HepG2 (cell line): ENCODE data around the gene ZNF213. TPM values are rescaled to one million over a fixed set of nuclear protein-coding genes. Genes with fewer than 3 reads are reported as not detected.

Experiments
- GATAD2A ChIP-seq: IDR thresholded peaks from 2 replicates; pipeline ENCODE4 v1.6.1; 2016
- HDAC6 ChIP-seq: fragments of 200-600 bp; sonication (generic); IDR thresholded peaks from 2 replicates; pipeline ENCODE4 v1.7.0; 2017; ENCODE audit warnings: mild to moderate bottlenecking, antibody characterized with exemption, low read length, low read depth
- HNF4A ChIP-seq: sonication (generic); formaldehyde crosslinking; IDR thresholded peaks from 2 replicates; pipeline ENCODE4 v1.4.0; 2020; ENCODE audit warnings: missing genetic modification reagents
- HOXD1 ChIP-seq: sonication (generic); formaldehyde crosslinking; IDR thresholded peaks from 2 replicates; pipeline ENCODE4 v1.5.0; 2020; ENCODE audit warnings: missing genetic modification reagents
- MIER3 ChIP-seq: IDR thresholded peaks from 2 replicates; pipeline ENCODE4 v1.6.1; 2016; ENCODE audit warnings: missing compliant biosample characterization, borderline replicate concordance
- NKX3-1 ChIP-seq: sonication (generic); formaldehyde crosslinking; IDR thresholded peaks from 2 replicates; pipeline ENCODE4 v1.5.0; 2020; ENCODE audit warnings: missing genetic modification reagents
- NR2F1 ChIP-seq, 2 experiments: fragments of 450-650 bp in 1 of 2; formaldehyde crosslinking in 1 of 2; IDR thresholded peaks; 2 replicates each; pipeline versions ENCODE4 v1.5.0 to v1.6.1; 2016 to 2020; ENCODE audit warnings: mild to moderate bottlenecking in 1 of 2, missing compliant biosample characterization in 1 of 2, missing genetic modification reagents in 1 of 2, moderate library complexity in 1 of 2
- PITX1 ChIP-seq: sonication (generic); formaldehyde crosslinking; IDR thresholded peaks from 2 replicates; pipeline ENCODE4 v1.5.1; 2020; ENCODE audit warnings: mild to moderate bottlenecking, missing genetic modification reagents
- RCOR2 ChIP-seq: IDR thresholded peaks from 2 replicates; pipeline ENCODE4 v1.6.1; 2016; ENCODE audit warnings: missing biosample characterization, missing genetic modification reagents
- SCMH1 ChIP-seq: sonication (generic); formaldehyde crosslinking; IDR thresholded peaks from 2 replicates; pipeline ENCODE4 v1.9.0; 2021; ENCODE audit warnings: missing genetic modification reagents, mild to moderate bottlenecking, borderline replicate concordance
- ZFP41 ChIP-seq: sonication (generic); formaldehyde crosslinking; IDR thresholded peaks from 2 replicates; pipeline ENCODE4 v1.4.0; 2020; ENCODE audit warnings: mild to moderate bottlenecking, missing genetic modification reagents, borderline replicate concordance
- ZNF180 ChIP-seq: sonication (generic); formaldehyde crosslinking; IDR thresholded peaks from 2 replicates; pipeline ENCODE4 v1.4.0; 2020; ENCODE audit warnings: low read depth, missing genetic modification reagents, borderline replicate concordance
- ZNF333 ChIP-seq: sonication (generic); formaldehyde crosslinking; IDR thresholded peaks from 2 replicates; pipeline ENCODE4 v1.4.0; 2020; ENCODE audit warnings: mild to moderate bottlenecking, missing genetic modification reagents, borderline replicate concordance
- ZNF747 ChIP-seq: sonication (generic); formaldehyde crosslinking; IDR thresholded peaks from 2 replicates; pipeline ENCODE4 v1.8.1; 2023; ENCODE audit warnings: missing genetic modification reagents, mild to moderate bottlenecking, borderline replicate concordance
- ZNF775 ChIP-seq: sonication (generic); formaldehyde crosslinking; IDR thresholded peaks from 2 replicates; pipeline ENCODE4 v1.4.0; 2020; ENCODE audit warnings: missing genetic modification reagents, mild to moderate bottlenecking, moderate library complexity, borderline replicate concordance
- ZNF780A ChIP-seq: sonication (generic); formaldehyde crosslinking; IDR thresholded peaks from 2 replicates; pipeline ENCODE4 v1.8.0; 2022; ENCODE audit warnings: mild to moderate bottlenecking, missing genetic modification reagents, moderate library complexity
- ZNF891 ChIP-seq: sonication (generic); formaldehyde crosslinking; IDR thresholded peaks from 2 replicates; pipeline ENCODE4 v1.5.0; 2020; ENCODE audit warnings: mild to moderate bottlenecking, missing genetic modification reagents
- ZSCAN20 ChIP-seq: sonication (generic); formaldehyde crosslinking; IDR thresholded peaks from 2 replicates; pipeline ENCODE4 v1.4.0; 2020; ENCODE audit warnings: missing genetic modification reagents, mild to moderate bottlenecking, borderline replicate concordance
- polyA plus RNA-seq, 8 experiments: library from polyadenylated mRNA; depleted of rRNA in 3 of 8; stranded (reverse) in 7 of 8; unstranded in 1 of 8; fragments of >200 nt; fragmentation: Illumina TruSeq in 4 of 8; extraction: Trizol in 4 of 8; gene quantifications; 2 replicates each; pipeline versions ENCODE4 v1.2.1 to v1.2.3, GENCODE V29; 2011 to 2016; ENCODE audit warnings: low read depth in 4 of 8, missing spikeins in 1 of 8, mixed read lengths in 1 of 8; ENCODE audit not compliant: insufficient read depth in 1 of 8
- total RNA-seq, 5 experiments: library from RNA; depleted of rRNA; stranded (reverse); fragments of >200 nt; fragmentation: Illumina TruSeq; extraction: Trizol; gene quantifications; 2 replicates each; pipeline ENCODE4 v1.2.3, GENCODE V29; 2016; ENCODE audit warnings: low read depth in 1 of 5
- TF ChIP-seq, protein P1 (sequence below): sonication (generic); formaldehyde crosslinking; IDR thresholded peaks from 2 replicates; pipeline ENCODE4 v1.4.0; 2020; ENCODE audit warnings: missing genetic modification reagents
- TF ChIP-seq, protein P2 (sequence below): IDR thresholded peaks from 2 replicates; pipeline ENCODE4 v1.6.1; 2016; ENCODE audit warnings: low read depth, borderline replicate concordance
- TF ChIP-seq, protein P3 (sequence below), 2 experiments: sonication (generic) in 1 of 2; formaldehyde crosslinking in 1 of 2; IDR thresholded peaks; 2 replicates each; pipeline versions ENCODE4 v1.4.0 to v1.6.1; 2018 to 2020; ENCODE audit warnings: missing genetic modification reagents in 2 of 2, borderline replicate concordance in 1 of 2, low read depth in 1 of 2, mild to moderate bottlenecking in 1 of 2, missing biosample characterization in 1 of 2

The ZNF213 gene
- total and polyA plus RNA-seq, 2 of the 13 experiments (the other 11 are each of a cell fraction or from before 2014, with no cell fraction given) = 0.59 to 0.97 TPM

DNA sequence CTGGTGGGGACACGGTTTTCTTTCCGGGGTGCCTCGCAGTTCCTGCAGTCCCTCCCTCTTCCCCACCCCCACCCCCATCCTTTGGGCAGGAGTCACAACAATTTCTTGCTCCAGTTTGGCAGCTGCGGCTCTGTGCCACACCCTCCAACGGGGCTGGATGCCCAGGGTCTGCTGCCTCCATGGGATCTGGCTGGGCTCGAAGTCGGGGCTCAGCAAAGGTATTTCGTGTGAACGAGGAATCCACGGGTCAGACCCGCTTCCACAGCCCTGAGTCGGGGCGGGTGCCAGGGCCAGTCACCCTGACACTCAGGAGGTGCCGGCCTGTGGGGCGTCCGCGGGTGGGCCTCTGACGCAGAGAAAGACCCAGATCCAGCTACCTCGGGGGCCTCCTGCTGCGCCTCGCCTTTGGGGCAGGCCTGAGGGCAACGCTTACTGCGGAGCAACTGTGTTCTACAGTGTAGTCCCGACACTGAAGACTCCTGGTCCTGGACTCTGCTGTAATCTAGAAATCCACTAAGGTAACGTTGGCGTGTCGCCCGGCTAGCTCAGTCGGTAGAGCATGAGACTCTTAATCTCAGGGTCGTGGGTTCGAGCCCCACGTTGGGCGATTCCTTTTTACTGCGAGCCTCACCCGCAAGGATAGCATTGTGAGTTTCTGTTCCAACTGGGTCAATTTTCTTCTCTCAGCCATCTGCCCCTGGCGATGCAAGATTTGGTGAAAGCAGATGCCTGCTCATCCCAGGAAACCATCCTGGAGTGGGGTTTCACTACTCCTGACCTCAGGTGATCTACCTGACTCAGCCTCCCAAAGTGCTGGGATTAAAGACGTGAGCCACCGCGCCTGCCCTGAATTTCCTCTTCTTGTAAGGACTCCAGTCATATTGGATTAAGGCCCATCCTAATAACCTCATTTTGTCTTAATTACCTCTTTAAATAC lies 40.6 kb downstream of the ZNF213 start (continued):
- TF ChIP-seq, protein P1, sequence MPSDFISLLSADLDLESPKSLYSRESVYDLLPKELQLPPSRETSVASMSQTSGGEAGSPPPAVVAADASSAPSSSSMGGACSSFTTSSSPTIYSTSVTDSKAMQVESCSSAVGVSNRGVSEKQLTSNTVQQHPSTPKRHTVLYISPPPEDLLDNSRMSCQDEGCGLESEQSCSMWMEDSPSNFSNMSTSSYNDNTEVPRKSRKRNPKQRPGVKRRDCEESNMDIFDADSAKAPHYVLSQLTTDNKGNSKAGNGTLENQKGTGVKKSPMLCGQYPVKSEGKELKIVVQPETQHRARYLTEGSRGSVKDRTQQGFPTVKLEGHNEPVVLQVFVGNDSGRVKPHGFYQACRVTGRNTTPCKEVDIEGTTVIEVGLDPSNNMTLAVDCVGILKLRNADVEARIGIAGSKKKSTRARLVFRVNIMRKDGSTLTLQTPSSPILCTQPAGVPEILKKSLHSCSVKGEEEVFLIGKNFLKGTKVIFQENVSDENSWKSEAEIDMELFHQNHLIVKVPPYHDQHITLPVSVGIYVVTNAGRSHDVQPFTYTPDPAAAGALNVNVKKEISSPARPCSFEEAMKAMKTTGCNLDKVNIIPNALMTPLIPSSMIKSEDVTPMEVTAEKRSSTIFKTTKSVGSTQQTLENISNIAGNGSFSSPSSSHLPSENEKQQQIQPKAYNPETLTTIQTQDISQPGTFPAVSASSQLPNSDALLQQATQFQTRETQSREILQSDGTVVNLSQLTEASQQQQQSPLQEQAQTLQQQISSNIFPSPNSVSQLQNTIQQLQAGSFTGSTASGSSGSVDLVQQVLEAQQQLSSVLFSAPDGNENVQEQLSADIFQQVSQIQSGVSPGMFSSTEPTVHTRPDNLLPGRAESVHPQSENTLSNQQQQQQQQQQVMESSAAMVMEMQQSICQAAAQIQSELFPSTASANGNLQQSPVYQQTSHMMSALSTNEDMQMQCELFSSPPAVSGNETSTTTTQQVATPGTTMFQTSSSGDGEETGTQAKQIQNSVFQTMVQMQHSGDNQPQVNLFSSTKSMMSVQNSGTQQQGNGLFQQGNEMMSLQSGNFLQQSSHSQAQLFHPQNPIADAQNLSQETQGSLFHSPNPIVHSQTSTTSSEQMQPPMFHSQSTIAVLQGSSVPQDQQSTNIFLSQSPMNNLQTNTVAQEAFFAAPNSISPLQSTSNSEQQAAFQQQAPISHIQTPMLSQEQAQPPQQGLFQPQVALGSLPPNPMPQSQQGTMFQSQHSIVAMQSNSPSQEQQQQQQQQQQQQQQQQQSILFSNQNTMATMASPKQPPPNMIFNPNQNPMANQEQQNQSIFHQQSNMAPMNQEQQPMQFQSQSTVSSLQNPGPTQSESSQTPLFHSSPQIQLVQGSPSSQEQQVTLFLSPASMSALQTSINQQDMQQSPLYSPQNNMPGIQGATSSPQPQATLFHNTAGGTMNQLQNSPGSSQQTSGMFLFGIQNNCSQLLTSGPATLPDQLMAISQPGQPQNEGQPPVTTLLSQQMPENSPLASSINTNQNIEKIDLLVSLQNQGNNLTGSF (CRISPR knock-in tag) = peak; percentile 70; the same call in 1 of the 2 replicates
- TF ChIP-seq ZNF747 (CRISPR knock-in tag) = no peak
- TF ChIP-seq RCOR2 (CRISPR knock-in tag) = 0 out of 2 replicates have a peak, but pooled peaks have one; percentile 38
- TF ChIP-seq, protein P2, sequence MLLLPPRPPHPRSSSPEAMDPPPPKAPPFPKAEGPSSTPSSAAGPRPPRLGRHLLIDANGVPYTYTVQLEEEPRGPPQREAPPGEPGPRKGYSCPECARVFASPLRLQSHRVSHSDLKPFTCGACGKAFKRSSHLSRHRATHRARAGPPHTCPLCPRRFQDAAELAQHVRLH = peak; percentile 34; the same call in 1 of the 2 replicates
- TF ChIP-seq ZNF780A (CRISPR knock-in tag) = no peak
- TF ChIP-seq ZNF891 (CRISPR knock-in tag) = no peak
- TF ChIP-seq ZSCAN20 (CRISPR knock-in tag) = peak; percentile 77; the same call in 1 of the 2 replicates
- TF ChIP-seq MIER3 (CRISPR knock-in tag) = no peak
- TF ChIP-seq ZNF333 (CRISPR knock-in tag) = 0 out of 2 replicates have a peak, but pooled peaks have one; percentile 37
- TF ChIP-seq PITX1 (CRISPR knock-in tag) = peak; percentile 30; the same call in 1 of the 2 replicates
- TF ChIP-seq HNF4A (CRISPR knock-in tag) = no peak
- no peak for TF ChIP-seq HDAC6
- 0 out of 2 replicates have a peak, but pooled peaks have one; percentile 51 for TF ChIP-seq ZNF180
- no peak for TF ChIP-seq ZFP41
- TF ChIP-seq NKX3-1 (CRISPR knock-in tag) = peak; percentile 78
- TF ChIP-seq SCMH1 = no peak
- TF ChIP-seq GATAD2A (CRISPR knock-in tag) = peak; percentile 52; the same call in 1 of the 2 replicates
- TF ChIP-seq HOXD1 (CRISPR knock-in tag) = 0 out of 2 replicates have a peak, but pooled peaks have one; percentile 48
- TF ChIP-seq ZNF775 = no peak
- TF ChIP-seq, protein P3, sequence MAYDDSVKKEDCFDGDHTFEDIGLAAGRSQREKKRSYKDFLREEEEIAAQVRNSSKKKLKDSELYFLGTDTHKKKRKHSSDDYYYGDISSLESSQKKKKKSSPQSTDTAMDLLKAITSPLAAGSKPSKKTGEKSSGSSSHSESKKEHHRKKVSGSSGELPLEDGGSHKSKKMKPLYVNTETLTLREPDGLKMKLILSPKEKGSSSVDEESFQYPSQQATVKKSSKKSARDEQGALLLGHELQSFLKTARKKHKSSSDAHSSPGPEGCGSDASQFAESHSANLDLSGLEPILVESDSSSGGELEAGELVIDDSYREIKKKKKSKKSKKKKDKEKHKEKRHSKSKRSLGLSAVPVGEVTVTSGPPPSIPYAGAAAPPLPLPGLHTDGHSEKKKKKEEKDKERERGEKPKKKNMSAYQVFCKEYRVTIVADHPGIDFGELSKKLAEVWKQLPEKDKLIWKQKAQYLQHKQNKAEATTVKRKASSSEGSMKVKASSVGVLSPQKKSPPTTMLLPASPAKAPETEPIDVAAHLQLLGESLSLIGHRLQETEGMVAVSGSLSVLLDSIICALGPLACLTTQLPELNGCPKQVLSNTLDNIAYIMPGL (CRISPR knock-in tag; IDR thresholded peaks at IDR 0.05; ENCODE audit: borderline replicate concordance in 1 of 2, low read depth in 1 of 2) = peak; percentile 88 to 90; a peak in 3 of 4 replicates
- TF ChIP-seq NR2F1 (CRISPR knock-in tag; IDR thresholded peaks at IDR 0.05) = no peak
